GM12878 (cell line): ENCODE measurements around the gene DESI2.

Experiments
- CTCF ChIP-seq, 3 experiments: IDR thresholded peaks in 2 of 3; conservative IDR thresholded peaks in 1 of 3; 2 replicates each; pipeline ENCODE4 v1.5.1; 2011; ENCODE audit warnings: low read depth in 3 of 3, low read length in 3 of 3, mild to moderate bottlenecking in 3 of 3, control low read depth in 2 of 3, moderate library complexity in 2 of 3, inconsistent platforms in 1 of 3, mixed read lengths in 1 of 3; ENCODE audit not compliant: control insufficient read depth in 2 of 3, insufficient read depth in 1 of 3; ENCODE audit errors: extremely low read depth in 1 of 3
- LARP7 ChIP-seq: fragments of 450-650 bp; IDR thresholded peaks from 2 replicates; pipeline ENCODE4 v1.6.1; 2017; ENCODE audit warnings: mild to moderate bottlenecking
- PBX3 ChIP-seq: IDR thresholded peaks from 2 replicates; pipeline ENCODE4 v1.6.1; 2011; ENCODE audit warnings: mild to moderate bottlenecking, low read depth, low read length, moderate library complexity; ENCODE audit not compliant: insufficient replicate concordance
- POLR2A ChIP-seq: IDR thresholded peaks from 2 replicates; pipeline ENCODE4 v1.6.1; 2011; ENCODE audit warnings: low read depth, mild to moderate bottlenecking, low read length
- RAD21 ChIP-seq: IDR thresholded peaks from 2 replicates; pipeline ENCODE4 v1.6.1; 2011; ENCODE audit warnings: mild to moderate bottlenecking, low read depth, low read length, moderate library complexity; ENCODE audit not compliant: insufficient read depth
- RBBP5 ChIP-seq: fragments of 200-600 bp; sonication (generic); conservative IDR thresholded peaks from 2 replicates; pipeline ENCODE4 v1.6.1; 2016
- RELB ChIP-seq: fragments of 450-650 bp; IDR thresholded peaks from 2 replicates; pipeline ENCODE4 v1.6.1; 2017; ENCODE audit warnings: low read depth, mild to moderate bottlenecking, moderate library complexity
- SP1 ChIP-seq: IDR thresholded peaks from one replicate; pipeline ENCODE4 v1.6.1; 2011; ENCODE audit warnings: low read depth, low read length

GRCh38 chr1:244730934-244731434, 78.1 kb downstream of the DESI2 start:
- TF ChIP-seq LARP7 (no peak), CTCF (IDR thresholded peaks at IDR 0.05 in 2 of 3, conservative IDR thresholded peaks at IDR 0.05 in 1 of 3; ENCODE audit: control insufficient read depth in 2 of 3, extremely low read depth in 1 of 3, insufficient read depth in 1 of 3, low read depth in 3 of 3, low read length in 3 of 3) (no peak), RBBP5 (no peak), POLR2A (no peak), SP1 (no peak), RAD21 (no peak), RELB (no peak), PBX3 (no peak)
